KG1 (cell line): Measurements from ENCODE around the gene DSCAML1.
"Not testable (repeated sequence)": the region's sequence is repeated elsewhere in the genome, so short reads cannot be mapped to it uniquely, and the experiment has no call there.

ENCODE experiments used
- DNase-seq: peaks from one replicate; lab custom pipeline; 2025; lab: John Stamatoyannopoulos, UW

DSCAML1 gene

DNA sequence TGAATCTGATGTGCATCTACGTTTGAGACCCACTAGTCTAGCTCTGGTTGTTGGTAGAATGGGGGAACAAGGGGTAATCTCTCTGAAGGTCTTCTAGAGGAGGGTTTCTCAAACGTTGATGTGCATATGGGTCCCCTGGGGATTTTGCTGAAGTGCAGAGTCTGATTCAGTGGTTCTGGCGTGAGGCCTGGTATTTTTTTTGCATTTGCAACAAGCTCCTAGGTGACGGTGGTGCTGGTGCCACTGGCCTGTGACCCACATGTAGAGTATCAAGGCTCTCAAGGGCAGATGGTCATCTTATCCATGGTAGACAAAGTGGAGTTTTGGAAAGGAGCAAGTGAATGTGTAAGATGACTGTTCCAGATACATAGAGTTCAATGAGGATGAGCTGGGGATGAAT lies 372.2 kb downstream of the DSCAML1 start:
- no peak for DNase-seq

DNA sequence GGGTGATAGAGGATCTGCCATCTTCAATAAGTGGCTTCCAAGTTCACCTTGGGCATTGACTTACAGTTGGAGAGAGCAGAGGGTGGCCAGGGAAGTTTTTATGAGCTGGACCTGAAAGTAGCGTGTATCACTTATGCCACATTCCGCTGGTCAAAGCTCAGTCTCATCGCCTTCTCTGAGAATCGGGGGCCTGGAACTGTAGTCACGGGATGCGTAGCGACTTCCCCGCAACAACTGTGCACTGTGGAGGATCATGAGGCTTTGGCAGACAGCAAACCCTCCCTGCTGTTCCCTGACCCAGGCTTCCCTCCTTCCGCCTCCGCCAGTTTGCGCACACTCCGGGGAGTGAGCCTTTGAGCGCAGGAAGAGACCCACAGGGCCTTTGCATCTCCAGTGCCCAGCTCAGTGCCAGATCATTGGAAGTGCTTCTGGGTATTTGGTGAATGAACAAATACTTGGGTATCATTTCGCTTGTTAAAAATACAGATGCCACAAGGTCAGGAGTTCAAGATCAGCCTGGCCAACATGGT lies 373.9 kb downstream of the DSCAML1 start:
- no peak for DNase-seq

- DNase-seq, result no peak
Observed at GRCh38 chr11:117421476-117421875, 375.5 kb downstream of the DSCAML1 start.

GRCh38 chr11:117421041-117421440 lies 376.0 kb downstream of the DSCAML1 start:
- DNase-seq, result no peak

GRCh38 chr11:117420598-117420997 lies 376.4 kb downstream of the DSCAML1 start:
- DNase-seq, result no peak

DNA sequence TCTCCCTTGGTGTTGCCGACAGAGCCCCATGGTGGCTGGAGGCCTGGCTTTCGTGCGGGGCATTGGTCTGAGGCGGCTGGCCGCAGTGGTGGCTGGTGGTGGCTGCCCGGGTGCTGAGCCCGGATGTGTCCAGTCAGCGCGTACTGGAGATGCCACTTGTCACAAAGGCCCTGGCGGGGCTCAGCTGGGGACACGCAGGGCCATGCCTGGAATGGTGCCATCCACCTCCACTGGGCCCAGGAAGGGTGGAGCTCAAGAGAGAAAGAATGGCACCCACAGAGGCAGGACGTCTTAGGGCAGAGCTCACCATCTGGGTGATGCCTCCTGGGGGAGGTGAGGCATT lies 376.9 kb downstream of the DSCAML1 start:
- no peak for DNase-seq

DNA sequence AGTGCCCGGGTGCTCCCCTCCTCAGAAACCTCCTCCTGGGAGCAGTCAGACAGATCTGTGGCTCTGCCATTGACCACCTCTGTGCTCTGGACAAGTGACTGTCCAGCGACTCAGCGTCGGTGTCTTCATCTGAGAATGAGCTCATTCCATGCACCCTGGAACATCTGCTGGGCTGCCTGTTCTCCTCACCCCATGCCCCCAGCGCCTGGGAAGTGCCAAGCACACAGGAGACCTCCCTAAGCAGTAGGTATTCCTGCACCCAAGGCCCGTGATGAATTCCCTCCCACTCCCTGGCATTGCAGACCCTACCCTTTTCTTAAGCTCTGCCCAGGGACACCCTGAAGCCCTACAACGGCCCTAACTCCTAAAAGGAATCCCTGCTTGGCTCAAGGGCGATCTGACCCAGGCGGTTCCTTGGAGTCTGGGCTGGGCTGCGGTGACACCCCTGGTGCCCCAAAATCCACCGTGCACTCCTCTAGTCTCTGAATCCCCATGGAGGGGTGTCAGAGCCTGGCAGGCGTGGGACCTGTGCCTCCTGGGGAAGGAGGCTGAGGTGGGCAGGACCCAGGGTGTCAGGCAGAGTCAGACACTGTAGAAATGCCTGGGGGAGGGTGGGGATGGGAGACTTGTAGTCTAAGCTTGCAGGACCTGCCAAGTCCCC lies 377.4 kb downstream of the DSCAML1 start:
- DNase-seq, result no peak

GRCh38 chr11:117418737-117419481 lies 378.1 kb downstream of the DSCAML1 start:
- no peak for DNase-seq

DNA sequence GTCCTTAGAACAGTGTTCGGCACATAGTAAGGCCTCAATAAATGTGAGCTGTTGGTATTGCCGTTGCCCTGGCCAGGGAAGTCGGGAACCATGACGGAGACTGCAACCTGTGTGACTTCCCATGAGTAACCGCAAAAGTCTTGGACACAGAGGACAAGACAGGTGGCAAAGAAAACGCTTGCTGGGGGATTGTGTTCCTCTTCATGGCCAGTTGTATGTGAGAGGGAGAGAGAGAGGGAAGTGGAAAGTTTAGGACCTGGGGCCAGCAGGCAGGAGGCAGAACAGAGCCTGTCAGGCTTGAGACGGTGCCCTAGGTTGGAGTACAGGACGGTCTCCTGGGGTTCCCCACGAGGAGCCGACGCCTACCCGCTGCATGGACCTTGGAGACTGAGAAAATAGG lies 379.2 kb downstream of the DSCAML1 start:
- no peak for DNase-seq

DNA sequence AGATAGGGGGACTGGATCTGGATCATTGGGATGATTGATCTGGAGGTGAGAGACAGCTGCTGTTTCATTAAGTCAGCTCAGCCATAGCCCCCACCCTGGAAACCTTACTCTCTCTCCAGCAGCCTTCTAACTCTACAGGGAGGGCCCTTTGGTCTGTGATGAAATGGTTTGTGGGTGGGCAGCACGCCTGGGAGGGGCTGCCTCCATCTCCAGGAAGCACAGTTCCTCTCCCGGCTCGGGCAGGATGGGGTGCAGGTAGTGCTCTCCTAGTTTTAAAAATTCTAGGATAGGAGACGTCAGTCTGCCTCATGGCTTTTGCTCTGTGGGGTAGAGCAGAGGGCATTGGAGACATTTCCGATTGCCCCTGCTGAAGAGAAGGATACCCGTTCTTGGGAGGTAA lies 379.7 kb downstream of the DSCAML1 start:
- DNase-seq, result no peak

DNA sequence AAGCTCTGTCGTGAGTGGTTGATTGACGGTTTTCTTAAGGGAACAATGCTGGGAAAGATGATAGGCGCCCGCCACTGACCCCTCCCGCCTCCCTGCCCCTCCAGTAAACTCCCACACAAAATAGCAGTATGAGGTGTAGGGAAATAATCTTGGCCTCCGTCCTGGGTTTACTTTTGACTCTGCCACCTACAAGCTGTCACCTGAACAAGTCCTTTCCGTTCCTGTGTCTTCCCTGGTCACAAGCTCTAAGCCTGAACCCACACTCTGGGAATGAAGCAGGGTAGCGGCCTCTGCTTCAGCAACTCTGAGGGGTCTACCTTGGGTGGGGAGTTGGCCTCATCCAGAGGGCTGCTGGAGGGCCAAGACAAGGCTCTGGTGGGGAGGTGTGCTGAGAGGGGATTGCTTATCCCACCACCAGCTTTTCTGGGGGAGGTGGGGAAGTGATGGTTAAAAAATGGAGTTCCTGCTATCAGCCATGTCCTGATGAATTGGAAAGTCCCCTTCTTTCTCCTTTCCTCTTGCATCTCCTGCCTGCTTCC lies 381.6 kb downstream of the DSCAML1 start:
- DNase-seq, result no peak

DNA sequence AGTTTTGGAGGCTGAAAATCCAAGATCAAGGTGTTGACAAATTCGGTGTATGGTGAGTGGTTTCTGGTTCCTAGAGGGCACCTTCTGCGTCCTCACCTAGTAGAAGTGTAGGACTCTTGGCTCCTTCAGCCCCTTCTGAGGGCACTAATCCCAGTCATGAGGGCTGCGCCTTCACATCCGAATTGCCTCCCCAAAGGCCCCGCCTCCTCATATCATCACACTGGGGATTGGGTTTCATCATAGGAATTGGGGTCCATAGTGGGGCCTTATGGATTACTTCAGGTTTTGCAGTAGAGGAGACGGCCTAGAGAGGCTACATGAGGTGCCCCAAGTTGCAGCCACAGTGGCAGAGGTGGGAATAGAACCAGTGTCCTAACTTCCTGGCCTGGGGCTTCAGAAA lies 382.3 kb downstream of the DSCAML1 start:
- DNase-seq, result no peak

DNA sequence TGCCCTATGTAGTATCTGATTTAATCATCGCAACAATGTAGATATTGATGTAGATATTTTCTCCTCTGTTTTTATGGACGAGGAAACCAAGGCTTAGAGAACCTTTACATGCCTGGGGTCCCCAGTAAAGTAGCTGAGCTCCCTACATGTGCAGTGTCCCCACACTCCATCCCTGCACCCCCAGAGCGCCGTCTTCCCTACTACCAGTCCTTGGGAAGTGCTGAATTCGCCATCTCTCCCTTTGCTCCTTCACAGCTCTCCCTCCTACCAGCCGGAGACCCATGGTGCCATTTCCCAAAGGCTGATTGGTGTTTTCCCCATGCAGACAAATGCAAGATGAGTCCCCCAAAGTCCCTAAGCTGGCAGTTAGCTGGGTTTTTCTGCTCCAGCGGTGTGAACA lies 383.4 kb downstream of the DSCAML1 start:
- no peak for DNase-seq

GRCh38 chr11:117412653-117413275 lies 384.3 kb downstream of the DSCAML1 start:
- no peak for DNase-seq

DNA sequence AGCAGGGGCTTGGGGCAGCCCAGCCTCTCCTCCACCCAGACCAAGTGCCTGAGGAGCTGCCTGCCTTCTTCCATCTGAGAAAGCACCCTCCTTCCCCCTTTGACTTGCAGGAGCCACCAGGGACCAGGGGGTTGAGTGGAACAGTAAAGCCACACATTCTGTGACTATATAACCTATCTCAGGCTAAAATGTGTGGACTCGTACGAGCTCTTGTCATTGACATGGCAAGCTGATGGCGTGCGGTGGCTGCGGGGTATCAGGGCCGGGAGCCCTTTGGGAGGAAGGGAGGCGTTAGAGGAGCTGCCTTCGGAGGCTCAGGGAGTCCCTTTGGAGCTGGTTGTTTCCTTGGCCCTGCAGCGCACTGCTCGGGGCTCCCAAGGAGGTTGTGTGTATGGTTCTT lies 384.8 kb downstream of the DSCAML1 start:
- DNase-seq, result no peak

DNA sequence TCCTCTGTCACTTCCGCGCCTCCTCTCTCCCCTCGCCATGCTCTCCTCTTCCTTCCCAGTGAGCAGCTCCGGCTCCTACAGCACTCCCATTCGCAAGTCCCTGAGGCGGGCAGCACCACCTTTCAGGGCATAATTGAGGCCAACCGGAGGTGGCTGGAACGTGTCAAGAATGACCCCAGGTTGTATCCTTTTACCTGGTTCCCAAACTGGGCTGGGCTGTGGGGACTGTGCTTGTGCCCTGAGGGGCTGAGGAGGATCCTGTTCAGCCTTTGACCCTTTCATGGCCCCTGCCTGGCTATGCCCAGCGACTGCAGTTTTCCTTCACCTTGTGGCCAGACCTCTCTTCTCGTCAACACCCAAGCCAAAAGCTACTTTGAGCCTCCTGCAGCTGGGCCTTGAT lies 385.3 kb downstream of the DSCAML1 start:
- DNase-seq, result no peak

DNA sequence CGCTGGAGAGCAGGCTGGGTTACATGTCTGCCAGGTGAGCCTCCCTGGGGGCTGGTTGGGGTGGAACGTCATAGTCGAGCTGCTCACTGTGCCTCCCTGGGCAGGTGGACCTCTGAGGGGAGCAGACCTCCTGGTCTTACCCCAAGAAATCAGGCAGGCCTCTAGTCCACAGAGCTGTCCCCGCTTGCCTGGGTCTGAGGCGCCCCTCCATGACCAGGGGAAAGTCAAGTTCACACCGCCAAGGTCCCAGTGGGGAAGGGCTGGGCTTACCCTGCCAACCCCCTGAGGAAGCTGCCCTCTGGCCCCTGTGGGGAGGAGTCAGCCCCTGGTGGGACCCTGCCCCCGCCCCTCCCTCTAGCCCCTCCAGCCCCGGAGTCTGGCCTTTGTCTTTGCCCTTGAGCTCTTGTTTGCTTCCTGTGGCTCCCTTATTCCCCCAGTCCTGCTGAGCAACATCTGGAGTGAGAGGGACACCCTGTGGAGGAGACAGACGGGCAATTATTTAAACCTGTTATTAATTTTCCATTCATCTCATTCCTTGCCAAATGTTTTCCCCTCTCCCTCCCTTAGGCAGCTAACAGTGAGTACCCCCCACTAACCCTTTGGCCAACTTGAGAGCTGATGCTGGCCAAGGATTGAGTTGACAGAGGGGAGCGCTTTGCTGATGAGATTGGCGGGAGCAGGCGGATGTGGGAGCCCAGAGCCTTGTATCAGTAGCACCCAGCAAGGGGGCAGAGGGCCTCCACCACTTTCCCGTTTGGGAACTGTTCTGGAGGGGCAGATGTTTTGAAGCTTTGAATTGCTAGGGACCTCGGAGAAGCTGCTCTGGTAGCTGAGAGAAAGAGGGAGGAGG lies 385.9 kb downstream of the DSCAML1 start:
- no peak for DNase-seq

DNA sequence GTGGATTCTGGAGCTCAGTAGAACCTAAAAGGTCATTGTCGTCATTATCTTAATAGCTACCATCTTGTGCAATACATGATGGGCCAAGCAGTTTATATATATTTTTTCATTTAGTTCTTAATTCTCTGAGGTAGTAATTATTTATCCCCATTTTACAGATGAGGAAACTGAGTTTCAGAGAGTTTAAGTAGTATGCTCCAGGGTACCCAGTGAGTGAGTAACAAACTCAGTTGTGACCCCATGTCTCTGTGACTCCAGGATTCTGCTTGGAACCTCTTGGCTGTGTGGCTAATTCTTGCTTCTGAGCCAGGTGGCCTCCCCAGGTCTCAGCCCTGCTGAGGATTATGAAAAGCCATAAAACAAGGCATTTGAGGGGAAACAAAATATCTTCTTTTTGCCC lies 386.8 kb downstream of the DSCAML1 start:
- DNase-seq, result no peak

DNA sequence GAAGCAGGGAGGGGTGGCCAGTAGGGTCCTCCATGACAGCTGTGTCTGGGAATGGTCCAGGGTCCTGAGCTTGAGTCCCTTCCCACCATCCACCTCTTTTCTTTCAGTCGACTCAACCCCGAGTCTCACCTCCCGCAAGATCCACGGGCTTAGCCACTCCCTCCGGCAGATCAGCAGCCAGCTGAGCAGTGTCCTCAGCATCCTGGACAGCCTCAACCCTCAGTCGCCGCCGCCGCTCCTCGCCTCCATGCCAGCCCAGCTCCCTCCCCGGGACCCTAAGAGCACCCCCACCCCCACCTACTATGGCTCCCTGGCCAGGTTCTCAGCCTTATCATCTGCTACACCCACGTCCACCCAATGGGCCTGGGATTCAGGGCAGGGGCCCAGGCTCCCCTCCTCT lies 387.5 kb downstream of the DSCAML1 start:
- DNase-seq, result no peak

DNA sequence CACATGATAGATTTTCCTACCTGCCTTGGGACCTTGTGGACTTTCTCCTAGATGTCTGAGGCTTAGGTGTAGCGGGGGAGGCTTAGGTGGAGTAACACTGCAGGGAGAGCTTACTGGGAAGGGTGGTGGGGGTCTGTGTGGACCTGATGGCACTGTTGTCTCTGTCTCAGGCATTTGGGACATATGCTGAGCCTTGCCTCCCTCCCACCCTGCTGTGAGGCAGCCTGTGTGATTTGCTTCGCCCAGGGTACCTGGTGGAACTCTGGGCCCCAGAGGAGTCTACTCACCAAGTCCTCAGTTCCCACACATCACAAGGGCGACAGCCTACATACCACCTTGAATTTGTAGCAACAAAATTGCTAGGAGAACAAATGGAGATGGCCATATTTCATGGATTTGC lies 388.7 kb downstream of the DSCAML1 start:
- DNase-seq, result no peak

DNA sequence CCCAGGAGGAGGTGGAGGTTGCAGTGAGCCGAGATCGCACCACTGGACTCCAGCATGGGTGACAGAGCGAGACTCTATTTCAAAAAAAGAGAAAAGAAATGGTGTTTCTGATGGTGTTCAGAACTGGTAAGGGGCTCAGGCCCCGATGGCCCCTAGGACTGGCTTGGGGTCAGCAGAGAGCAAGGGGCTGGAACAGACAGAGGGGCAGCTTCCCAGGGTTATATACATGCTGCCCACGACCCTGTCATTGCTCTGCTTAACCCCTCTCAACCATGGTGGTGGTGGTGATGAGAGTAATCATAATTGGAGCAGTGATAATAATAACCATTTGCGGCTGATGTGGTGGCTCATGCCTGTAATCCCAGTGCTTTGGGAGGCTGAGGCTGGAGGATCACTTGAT lies 390.0 kb downstream of the DSCAML1 start:
- no peak for DNase-seq

DNA sequence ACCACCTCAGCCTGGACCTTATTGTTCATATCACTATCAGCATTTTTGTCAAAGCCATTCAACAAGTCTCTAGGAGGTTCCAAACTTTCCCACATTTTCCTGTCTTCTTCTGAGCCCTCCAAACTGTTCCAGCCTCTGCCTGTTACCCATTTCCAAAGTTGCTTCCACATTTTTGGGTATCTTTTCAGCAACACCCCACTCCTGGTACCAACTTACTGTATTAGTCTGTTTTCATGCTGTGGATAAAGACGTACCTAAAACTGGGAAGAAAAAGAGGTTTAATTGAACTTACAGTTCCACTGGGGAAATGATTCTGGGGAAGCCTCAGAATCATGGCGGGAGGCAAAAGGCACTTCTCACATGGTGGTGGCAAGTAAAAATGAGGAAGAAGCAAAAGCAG lies 391.1 kb downstream of the DSCAML1 start:
- not testable (repeated sequence) for DNase-seq
